ENCODE data around the gene SEBOX.

Gene SEBOX

DNA sequence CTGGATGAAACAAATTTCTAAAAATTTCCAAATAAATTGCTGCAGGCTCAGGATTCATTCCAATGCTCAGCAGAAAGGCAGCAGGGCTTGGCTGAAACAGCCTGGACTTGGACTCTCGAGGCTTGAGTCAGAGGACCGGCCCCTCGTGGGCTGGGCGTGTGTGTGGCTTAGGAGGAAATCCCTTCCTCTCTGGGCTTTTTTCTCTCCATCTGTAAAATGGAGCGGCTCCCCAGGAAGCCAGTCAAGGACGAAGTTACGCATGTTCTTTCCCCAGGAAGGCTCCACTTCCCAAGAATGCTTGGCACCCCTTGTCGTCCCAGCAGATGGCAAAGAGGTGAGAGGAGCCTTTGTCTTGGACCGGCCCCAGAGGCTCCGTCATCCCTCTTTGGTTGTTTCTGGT is 27.5 kb upstream of the SEBOX start:
- no peak overlapping the region for H3K4me3 ChIP-seq (ENCODE audit: low read depth, low read length)
- no peaks in the 10 kb centered on the region for H3K4me1 ChIP-seq (ENCODE audit: control insufficient read depth, insufficient read depth, low read length)
- ChIA-PET POLR2A (no interaction called here), CTCF (no interaction called here)
- no peaks in the 10 kb centered on the region for H3K9me3 ChIP-seq (ENCODE audit: control insufficient read depth, insufficient read depth, low read depth, low read length)
- no peak for TF ChIP-seq SP2 (tag by site-specific recombination; IDR thresholded peaks at IDR 0.05)
- TF ChIP-seq, protein P1, sequence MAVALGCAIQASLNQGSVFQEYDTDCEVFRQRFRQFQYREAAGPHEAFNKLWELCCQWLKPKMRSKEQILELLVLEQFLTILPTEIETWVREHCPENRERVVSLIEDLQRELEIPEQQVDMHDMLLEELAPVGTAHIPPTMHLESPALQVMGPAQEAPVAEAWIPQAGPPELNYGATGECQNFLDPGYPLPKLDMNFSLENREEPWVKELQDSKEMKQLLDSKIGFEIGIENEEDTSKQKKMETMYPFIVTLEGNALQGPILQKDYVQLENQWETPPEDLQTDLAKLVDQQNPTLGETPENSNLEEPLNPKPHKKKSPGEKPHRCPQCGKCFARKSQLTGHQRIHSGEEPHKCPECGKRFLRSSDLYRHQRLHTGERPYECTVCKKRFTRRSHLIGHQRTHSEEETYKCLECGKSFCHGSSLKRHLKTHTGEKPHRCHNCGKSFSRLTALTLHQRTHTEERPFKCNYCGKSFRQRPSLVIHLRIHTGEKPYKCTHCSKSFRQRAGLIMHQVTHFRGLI (tag by site-specific recombination; IDR thresholded peaks at IDR 0.05), result no peak
- TF ChIP-seq AEBP2 (tag by site-specific recombination; IDR thresholded peaks at IDR 0.05; ENCODE audit: borderline replicate concordance), result no peak
- TF ChIP-seq ZNF639 (tag by site-specific recombination; IDR thresholded peaks at IDR 0.05), result no peak
- no peak for TF ChIP-seq ZNF16 (tag by site-specific recombination; IDR thresholded peaks at IDR 0.05; ENCODE audit: low read depth)
- TF ChIP-seq ZNF777 (tag by site-specific recombination; IDR thresholded peaks at IDR 0.05; ENCODE audit: borderline replicate concordance), result no peak
- TF ChIP-seq ZNF335 (tag by site-specific recombination; conservative IDR thresholded peaks at IDR 0.05), result no peak
- no peak for TF ChIP-seq ZBTB8A (tag by site-specific recombination; IDR thresholded peaks at IDR 0.05)
- no peak for TF ChIP-seq YY1 (tag by site-specific recombination; IDR thresholded peaks at IDR 0.05)
- no peak for TF ChIP-seq ZNF366 (tag by site-specific recombination; conservative IDR thresholded peaks at IDR 0.05)
- TF ChIP-seq ZXDB (tag by site-specific recombination; IDR thresholded peaks at IDR 0.05), result no peak
- no peak for TF ChIP-seq ZNF280C (tag by site-specific recombination; IDR thresholded peaks at IDR 0.05)
- no peak for TF ChIP-seq KLF1 (tag by site-specific recombination; IDR thresholded peaks at IDR 0.05)
- H3K36me3 ChIP-seq (ENCODE audit: control insufficient read depth in 2 of 2, insufficient read depth in 1 of 2, low read length in 2 of 2), result peaks cover 42 to 78% of the 10 kb centered on the region in 2 experiments
- H3K27ac ChIP-seq (ENCODE audit: extremely low read depth, low read depth, low read length), result no peak overlapping the region

GRCh38 chr17:28391401-28391800 is 26.4 kb upstream of the SEBOX start:
- CTCF ChIA-PET, result interaction anchor here (0.7 to 0.9 kb wide), 2 partner anchors 24 to 152 kb away, joined by 4 to 5 read pairs; no protein-coding TSS in a partner anchor
- Histone ChIP-seq H3K36me3 (ENCODE audit: control insufficient read depth in 2 of 2, insufficient read depth in 1 of 2, low read length in 2 of 2) (peaks cover 49 to 69% of the 10 kb centered on the region in 2 experiments), H3K27ac (ENCODE audit: extremely low read depth, low read depth, low read length) (no peak overlapping the region), H3K9me3 (ENCODE audit: control insufficient read depth, insufficient read depth, low read depth, low read length) (no peaks in the 10 kb centered on the region), H3K4me3 (ENCODE audit: low read depth, low read length) (no peak overlapping the region), H3K4me1 (ENCODE audit: control insufficient read depth, insufficient read depth, low read length) (no peaks in the 10 kb centered on the region)
- POLR2A ChIA-PET, result interaction anchor here (0.6 to 1.3 kb wide), 3 partner anchors 12 to 55 kb away, joined by 4 to 11 read pairs (median 6); partner anchors contain the start of gene TNFAIP1
- TF ChIP-seq ZNF341 (tag by site-specific recombination; IDR thresholded peaks at IDR 0.05; ENCODE audit: low read depth) (no peak), ZNF24 (tag by site-specific recombination; IDR thresholded peaks at IDR 0.05) (no peak), PRDM6 (tag by site-specific recombination; IDR thresholded peaks at IDR 0.05) (no peak), ZNF248 (tag by site-specific recombination; IDR thresholded peaks at IDR 0.05) (no peak)
- TF ChIP-seq, protein P1 (tag by site-specific recombination; IDR thresholded peaks at IDR 0.05), result no peak

All from HEK293 (cell line).